Panc1 (cell line): Measurements from ENCODE around the gene CYTH3. TPM values are rescaled to one million over a fixed set of nuclear protein-coding genes. Genes with fewer than 3 reads are reported as not detected.
A peak's percentile ranks its signal among the peaks of the same experiment; 100 is the strongest.

Experiments
- ATAC-seq: fragments of 200-7000 bp; cut with Tn5 transposase; 2 replicates; pipeline ENCODE4 v1.9.1; 2020; ENCODE audit warnings: mild to moderate bottlenecking, moderate library complexity
- BruUV-seq: library from RNA; stranded (reverse); fragments of 400-500 nt; replicated peaks from 2 replicates; lab custom pipeline; 2021; lab: Mats Ljungman, UMichigan
- CTCF ChIA-PET: fragments of 300-600 bp; sonication (Branson Sonifier 250); formaldehyde crosslinking; loops from one replicate; lab custom pipeline; 2022; ENCODE audit warnings: antibody characterized with exemption; lab: Charles Lee
- POLR2A ChIA-PET: fragments of 300-600 bp; sonication (Branson Sonifier 250); formaldehyde crosslinking; loops from one replicate; lab custom pipeline; 2022; ENCODE audit warnings: antibody characterized with exemption; lab: Charles Lee
- DNase-seq: peaks from one replicate; pipeline ENCODE4 v3.0.0-alpha.2; 2010; ENCODE audit warnings: low read depth, low spot score
- H3K27ac ChIP-seq: 2 replicates; pipeline ENCODE4 v1.5.1; 2011; ENCODE audit warnings: mild to moderate bottlenecking, low read length, inconsistent platforms
- H3K27me3 ChIP-seq: fragments of 200-500 bp; sonication (Bioruptor generic); 2 replicates; pipeline ENCODE4 v1.6.0; 2014; ENCODE audit warnings: low read length, inconsistent platforms; ENCODE audit not compliant: control insufficient read depth, insufficient read depth
- H3K36me3 ChIP-seq: fragments of 200-500 bp; sonication (Bioruptor generic); 2 replicates; pipeline ENCODE4 v1.5.1; 2014; ENCODE audit warnings: inconsistent platforms, mild to moderate bottlenecking, low read length, moderate library complexity; ENCODE audit not compliant: control insufficient read depth, insufficient read depth
- H3K4me1 ChIP-seq: 2 replicates; pipeline ENCODE4 v1.5.1; 2011; ENCODE audit warnings: inconsistent platforms, mild to moderate bottlenecking, low read length, moderate library complexity; ENCODE audit not compliant: control insufficient read depth, insufficient read depth
- H3K4me3 ChIP-seq, 2 experiments: 2 replicates each; pipeline ENCODE4 v1.5.1; 2011 to 2012; ENCODE audit warnings: low read depth in 2 of 2, low read length in 2 of 2, mild to moderate bottlenecking in 2 of 2, inconsistent platforms in 1 of 2, moderate library complexity in 1 of 2
- H3K9me3 ChIP-seq: fragments of 200-500 bp; sonication (Bioruptor generic); 2 replicates; pipeline ENCODE4 v1.5.1; 2014; ENCODE audit warnings: low read depth, mild to moderate bottlenecking, inconsistent platforms, low read length, moderate library complexity; ENCODE audit not compliant: control insufficient read depth, insufficient read depth
- CTCF ChIP-seq: fragments of 450-650 bp; IDR thresholded peaks from 2 replicates; pipeline ENCODE4 v1.5.1; 2017; ENCODE audit warnings: mild to moderate bottlenecking
- POLR2AphosphoS5 ChIP-seq: IDR thresholded peaks from 2 replicates; pipeline ENCODE4 v1.6.1; 2012; ENCODE audit warnings: mild to moderate bottlenecking, low read depth, low read length, moderate library complexity
- SIN3A ChIP-seq: IDR thresholded peaks from 2 replicates; pipeline ENCODE4 v1.6.1; 2012; ENCODE audit warnings: low read depth, mild to moderate bottlenecking, low read length, moderate library complexity, borderline replicate concordance; ENCODE audit not compliant: insufficient read depth
- TCF7L2 ChIP-seq: IDR thresholded peaks from 2 replicates; pipeline ENCODE4 v1.6.1; 2011; ENCODE audit warnings: mild to moderate bottlenecking, low read depth, low read length, inconsistent platforms
- in situ Hi-C: cut with HindIII; loops from 2 replicates; pipeline ENCODE4 v1.10.0; 2016; ENCODE audit warnings: low sequenced_read_pairs, low pct_unique_long_range_greater_than_20kb
- intact Hi-C: fragments of 100-400 bp; cut with micrococcal nuclease; formaldehyde crosslinking; loops from one replicate; pipeline ENCODE4 v1.10.0; 2022; ENCODE audit not compliant: unreplicated experiment
- total RNA-seq: library from RNA; stranded (reverse); gene quantifications from one replicate; pipeline ENCODE4 v1.2.1, GENCODE V29; 2021; ENCODE audit not compliant: unreplicated experiment
- TF ChIP-seq, protein P1 (sequence below), 2 experiments: IDR thresholded peaks; 2 replicates each; pipeline ENCODE4 v1.6.1; 2011 to 2012; ENCODE audit warnings: low read depth in 2 of 2, control low read depth in 1 of 2, low read length in 1 of 2, mild to moderate bottlenecking in 1 of 2, moderate library complexity in 1 of 2; ENCODE audit not compliant: insufficient read depth in 1 of 2

CYTH3 gene
- total RNA-seq, 1 experiment from 2014 or later = 35.5 TPM

GRCh38 chr7:6149996-6150395 is 122.4 kb downstream of the CYTH3 start:
- no peaks in the 10 kb centered on the region for H3K27me3 ChIP-seq
- in situ Hi-C loops (no loop called here), intact Hi-C loops (loop anchor here (10.0 kb wide), 1 partner anchor 285 kb away; no protein-coding TSS in a partner anchor)
- no peak for ATAC-seq
- no peaks in the 10 kb centered on the region for H3K4me1 ChIP-seq
- TSS peak; percentile 31 for BruUV-seq
- ChIA-PET CTCF (no interaction called here), POLR2A (no interaction called here)
- H3K4me3 ChIP-seq = no peak overlapping the region
- no peaks in the 10 kb centered on the region for H3K9me3 ChIP-seq
- peaks cover 24% of the 10 kb centered on the region; the same call in 1 of the 2 replicates for H3K36me3 ChIP-seq
- no peak for DNase-seq
- TF ChIP-seq, protein P1, sequence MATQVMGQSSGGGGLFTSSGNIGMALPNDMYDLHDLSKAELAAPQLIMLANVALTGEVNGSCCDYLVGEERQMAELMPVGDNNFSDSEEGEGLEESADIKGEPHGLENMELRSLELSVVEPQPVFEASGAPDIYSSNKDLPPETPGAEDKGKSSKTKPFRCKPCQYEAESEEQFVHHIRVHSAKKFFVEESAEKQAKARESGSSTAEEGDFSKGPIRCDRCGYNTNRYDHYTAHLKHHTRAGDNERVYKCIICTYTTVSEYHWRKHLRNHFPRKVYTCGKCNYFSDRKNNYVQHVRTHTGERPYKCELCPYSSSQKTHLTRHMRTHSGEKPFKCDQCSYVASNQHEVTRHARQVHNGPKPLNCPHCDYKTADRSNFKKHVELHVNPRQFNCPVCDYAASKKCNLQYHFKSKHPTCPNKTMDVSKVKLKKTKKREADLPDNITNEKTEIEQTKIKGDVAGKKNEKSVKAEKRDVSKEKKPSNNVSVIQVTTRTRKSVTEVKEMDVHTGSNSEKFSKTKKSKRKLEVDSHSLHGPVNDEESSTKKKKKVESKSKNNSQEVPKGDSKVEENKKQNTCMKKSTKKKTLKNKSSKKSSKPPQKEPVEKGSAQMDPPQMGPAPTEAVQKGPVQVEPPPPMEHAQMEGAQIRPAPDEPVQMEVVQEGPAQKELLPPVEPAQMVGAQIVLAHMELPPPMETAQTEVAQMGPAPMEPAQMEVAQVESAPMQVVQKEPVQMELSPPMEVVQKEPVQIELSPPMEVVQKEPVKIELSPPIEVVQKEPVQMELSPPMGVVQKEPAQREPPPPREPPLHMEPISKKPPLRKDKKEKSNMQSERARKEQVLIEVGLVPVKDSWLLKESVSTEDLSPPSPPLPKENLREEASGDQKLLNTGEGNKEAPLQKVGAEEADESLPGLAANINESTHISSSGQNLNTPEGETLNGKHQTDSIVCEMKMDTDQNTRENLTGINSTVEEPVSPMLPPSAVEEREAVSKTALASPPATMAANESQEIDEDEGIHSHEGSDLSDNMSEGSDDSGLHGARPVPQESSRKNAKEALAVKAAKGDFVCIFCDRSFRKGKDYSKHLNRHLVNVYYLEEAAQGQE (IDR thresholded peaks at IDR 0.05; ENCODE audit: insufficient read depth in 1 of 2, low read depth in 2 of 2, low read length in 1 of 2) = no peak
- no peak for TF ChIP-seq TCF7L2
- no peak for TF ChIP-seq POLR2AphosphoS5
- TF ChIP-seq CTCF = no peak
- TF ChIP-seq SIN3A = no peak
- H3K27ac ChIP-seq = no peak overlapping the region

DNA sequence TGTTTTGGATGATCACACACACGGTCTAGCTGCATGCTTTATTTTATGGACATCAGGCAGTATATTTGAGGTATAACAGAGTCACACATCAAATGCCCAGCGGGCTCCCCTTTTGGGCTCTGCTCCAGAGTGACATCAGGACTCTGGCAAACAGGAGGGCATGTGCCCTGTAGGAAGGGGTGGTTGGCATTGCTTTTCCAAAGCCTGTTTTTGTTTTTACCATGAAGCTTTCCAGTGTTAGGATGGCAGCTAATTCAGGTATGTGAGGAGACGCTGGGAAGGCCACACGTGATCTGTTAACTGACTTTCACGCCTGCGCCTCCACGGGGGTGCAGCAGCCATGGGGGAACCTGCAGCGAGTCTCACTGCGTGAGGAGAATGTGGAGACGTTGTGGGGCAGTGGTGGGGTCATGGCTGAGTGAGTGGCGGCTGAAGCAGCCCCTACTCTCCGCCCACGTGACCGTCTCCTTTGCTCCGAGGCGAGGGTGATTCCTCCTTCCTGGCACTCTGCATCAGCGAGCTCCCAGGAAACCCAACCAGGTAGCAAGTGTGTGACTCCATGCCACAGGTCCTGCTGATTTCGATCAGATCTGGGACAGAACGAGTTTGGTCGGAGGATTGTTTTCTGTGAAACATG is 123.6 kb downstream of the CYTH3 start:
- Histone ChIP-seq H3K9me3 (no peaks in the 10 kb centered on the region), H3K4me1 (no peaks in the 10 kb centered on the region), H3K27me3 (no peaks in the 10 kb centered on the region), H3K27ac (no peak overlapping the region), H3K36me3 (peaks cover 27% of the 10 kb centered on the region; the same call in 1 of the 2 replicates), H3K4me3 (no peak overlapping the region)
- ChIA-PET CTCF (no interaction called here), POLR2A (no interaction called here)
- TF ChIP-seq SIN3A (no peak), POLR2AphosphoS5 (no peak), CTCF (no peak), TCF7L2 (no peak)
- DNase-seq (no peak), ATAC-seq (no peak)
- intact Hi-C loops (no loop called here), in situ Hi-C loops (no loop called here)
- no TSS peak for BruUV-seq
